ENCODE measurements around the gene ITPR2. TPM values are rescaled to one million over a fixed set of nuclear protein-coding genes. Genes with fewer than 3 reads are reported as not detected.

The ITPR2 gene
- total RNA-seq, 2 experiments from 2014 or later = 25.6 to 44.7 TPM

- Histone ChIP-seq H3K27ac (ENCODE audit: low read depth, low read length, poor library complexity, severe bottlenecking) (no peak overlapping the region), H4K20me1 (ENCODE audit: insufficient read depth, low read length) (no peaks in the 10 kb centered on the region), H3K9me3 (ENCODE audit: low read length) (no peaks in the 10 kb centered on the region), H3K79me2 (ENCODE audit: insufficient read depth, low read depth, low read length) (no peaks in the 10 kb centered on the region), H3K36me3 (ENCODE audit: insufficient read depth, low read length) (no peaks in the 10 kb centered on the region), H3K9me2 (ENCODE audit: insufficient read depth, low read length) (no peaks in the 10 kb centered on the region), H3K4me1 (ENCODE audit: insufficient read depth, low read length, poor library complexity, severe bottlenecking) (peaks cover 9% of the 10 kb centered on the region), H3K4me3 (ENCODE audit: low read depth, low read length, poor library complexity, severe bottlenecking) (no peak overlapping the region), H3K4me2 (ENCODE audit: low read length) (no peak overlapping the region), H2AFZ (ENCODE audit: low read length) (no peak overlapping the region)
- intact Hi-C loops (cut with micrococcal nuclease; ENCODE audit: unreplicated experiment) = no loop called here
- DNase-seq (ENCODE audit: low spot score) = no peak
- no peak for TF ChIP-seq CTCF (conservative IDR thresholded peaks at IDR 0.05; ENCODE audit: low read length)
- no peak for TF ChIP-seq EZH2phosphoT487 (IDR thresholded peaks at IDR 0.05; ENCODE audit: borderline replicate concordance, low read depth, low read length)
- BruUV-seq (replicated peaks) = no TSS peak
- ChIA-PET CTCF (ENCODE audit: unreplicated experiment) (no interaction called here), POLR2A (interaction anchor here (0.6 to 1.5 kb wide), 7 partner anchors 8 to 656 kb away, joined by 3 to 4 read pairs (median 3); no protein-coding TSS in a partner anchor)
Observed at GRCh38 chr12:26789731-26790644, 43.0 kb downstream of the ITPR2 start.

- ChIA-PET CTCF (ENCODE audit: unreplicated experiment) (no interaction called here), POLR2A (interaction anchor here (0.6 to 0.7 kb wide), 4 partner anchors 18 to 229 kb away, joined by 3 to 5 read pairs (median 4); no protein-coding TSS in a partner anchor)
- H3K79me2 ChIP-seq (ENCODE audit: insufficient read depth, low read depth, low read length) = no peaks in the 10 kb centered on the region
- no peak overlapping the region for H3K4me2 ChIP-seq (ENCODE audit: low read length)
- no peak for DNase-seq (ENCODE audit: low spot score)
- BruUV-seq (replicated peaks) = no TSS peak
- no peaks in the 10 kb centered on the region for H4K20me1 ChIP-seq (ENCODE audit: insufficient read depth, low read length)
- H3K9me2 ChIP-seq (ENCODE audit: insufficient read depth, low read length) = no peaks in the 10 kb centered on the region
- peaks cover 9% of the 10 kb centered on the region for H3K4me1 ChIP-seq (ENCODE audit: insufficient read depth, low read length, poor library complexity, severe bottlenecking)
- no peak overlapping the region for H3K27ac ChIP-seq (ENCODE audit: low read depth, low read length, poor library complexity, severe bottlenecking)
- no peaks in the 10 kb centered on the region for H3K36me3 ChIP-seq (ENCODE audit: insufficient read depth, low read length)
- intact Hi-C loops (cut with micrococcal nuclease; ENCODE audit: unreplicated experiment) = no loop called here
- TF ChIP-seq EZH2phosphoT487 (IDR thresholded peaks at IDR 0.05; ENCODE audit: borderline replicate concordance, low read depth, low read length) (no peak), CTCF (conservative IDR thresholded peaks at IDR 0.05; ENCODE audit: low read length) (no peak)
- H3K4me3 ChIP-seq (ENCODE audit: low read depth, low read length, poor library complexity, severe bottlenecking) = no peak overlapping the region
- H3K9me3 ChIP-seq (ENCODE audit: low read length) = no peaks in the 10 kb centered on the region
- no peak overlapping the region for H2AFZ ChIP-seq (ENCODE audit: low read length)
Observed at GRCh38 chr12:26786865-26787514, 46.0 kb downstream of the ITPR2 start.
